Measurements from ENCODE around the gene STK10.

- TF ChIP-seq CTCF (IDR thresholded peaks at IDR 0.05 in 2 of 3, conservative IDR thresholded peaks at IDR 0.05 in 1 of 3; ENCODE audit: insufficient read depth in 2 of 3, low read depth in 1 of 3, low read length in 3 of 3) (no peak), PHF8 (IDR thresholded peaks at IDR 0.05; ENCODE audit: borderline replicate concordance, low read length) (no peak), POLR2A (conservative IDR thresholded peaks at IDR 0.05) (no peak), DLX4 (CRISPR knock-in tag; IDR thresholded peaks at IDR 0.05) (no peak), SP1 (CRISPR knock-in tag; IDR thresholded peaks at IDR 0.05) (no peak), ETV6 (IDR thresholded peaks at IDR 0.05; ENCODE audit: borderline replicate concordance in 1 of 2, low read depth in 2 of 2, low read length in 1 of 2) (no peak), ETV6 (CRISPR knock-in tag; IDR thresholded peaks at IDR 0.05; ENCODE audit: borderline replicate concordance) (no peak)
Observed at GRCh38 chr5:172048170-172048422, 139.9 kb downstream of the STK10 start.
